Caco-2 (cell line): ENCODE measurements around the gene GRIK3. TPM values are rescaled to one million over a fixed set of nuclear protein-coding genes. Genes with fewer than 3 reads are reported as not detected.

Experiments used
- BruUV-seq: library from RNA; stranded (reverse); fragments of 400-500 nt; replicated peaks from 2 replicates; lab custom pipeline; 2021; lab: Mats Ljungman, UMichigan
- CTCF ChIA-PET: fragments of 300-600 bp; sonication (Branson Sonifier 250); formaldehyde crosslinking; loops from one replicate; lab custom pipeline; 2022; ENCODE audit warnings: antibody characterized with exemption; lab: Charles Lee
- POLR2A ChIA-PET: fragments of 300-600 bp; sonication (Branson Sonifier 250); formaldehyde crosslinking; loops from one replicate; lab custom pipeline; 2022; ENCODE audit warnings: antibody characterized with exemption; lab: Charles Lee
- DNase-seq, 2 experiments: peaks; one replicate each; pipeline versions ENCODE4 v3.0.0 to v3.0.0-alpha.2; 2020 to 2022
- H3K27me3 ChIP-seq: replicated peaks from 2 replicates; pipeline ENCODE4 v1.6.0; 2011; ENCODE audit warnings: low read length; ENCODE audit not compliant: control insufficient read depth, insufficient read depth
- H3K36me3 ChIP-seq: 2 replicates; pipeline ENCODE4 v1.5.1; 2011; ENCODE audit warnings: low read length; ENCODE audit not compliant: control insufficient read depth, insufficient read depth
- H3K4me1 ChIP-seq: fragments of 250-450 bp; sonication (Bioruptor Pico); 2 replicates; pipeline ENCODE4 v1.5.1; 2020; ENCODE audit warnings: mild to moderate bottlenecking
- H3K4me3 ChIP-seq: 2 replicates; pipeline ENCODE4 v1.5.1; 2011; ENCODE audit warnings: low read depth, mild to moderate bottlenecking, control low read depth, low read length
- H3K9me3 ChIP-seq: fragments of 250-450 bp; sonication (Bioruptor Pico); 2 replicates; pipeline ENCODE4 v1.5.1; 2020; ENCODE audit warnings: mild to moderate bottlenecking, moderate library complexity
- H3K27ac Mint-ChIP-seq: one replicate; pipeline ENCODE4 v1.8.0; 2022; ENCODE audit warnings: mixed read lengths; ENCODE audit not compliant: unreplicated experiment
- H3K27me3 Mint-ChIP-seq: one replicate; pipeline ENCODE4 v1.8.0; 2022; ENCODE audit warnings: mixed read lengths; ENCODE audit not compliant: insufficient read depth, unreplicated experiment
- H3K36me3 Mint-ChIP-seq: one replicate; pipeline ENCODE4 v1.8.0; 2022; ENCODE audit warnings: mild to moderate bottlenecking, mixed read lengths; ENCODE audit not compliant: insufficient read depth, unreplicated experiment
- H3K4me1 Mint-ChIP-seq: one replicate; pipeline ENCODE4 v1.8.0; 2022; ENCODE audit warnings: low read depth, mixed read lengths; ENCODE audit not compliant: unreplicated experiment
- H3K4me3 Mint-ChIP-seq: one replicate; pipeline ENCODE4 v1.8.0; 2022; ENCODE audit warnings: mild to moderate bottlenecking, moderate library complexity, mixed read lengths; ENCODE audit not compliant: unreplicated experiment
- H3K9me3 Mint-ChIP-seq: one replicate; pipeline ENCODE4 v1.8.0; 2022; ENCODE audit warnings: mixed read lengths; ENCODE audit not compliant: unreplicated experiment
- CTCF ChIP-seq, 2 experiments: fragments of 200-600 bp in 1 of 2; IDR thresholded peaks; 1 replicate in 1 of 2; 2 replicates in 1 of 2; pipeline versions ENCODE4 v1.5.1 to v1.8.0; 2011 to 2022; ENCODE audit warnings: antibody characterized with exemption in 1 of 2, control low read depth in 1 of 2, inconsistent platforms in 1 of 2, low read depth in 1 of 2, low read length in 1 of 2, mild to moderate bottlenecking in 1 of 2, moderate library complexity in 1 of 2; ENCODE audit not compliant: insufficient read depth in 1 of 2, severe bottlenecking in 1 of 2, unreplicated experiment in 1 of 2
- intact Hi-C: fragments of 100-400 bp; cut with micrococcal nuclease; formaldehyde crosslinking; loops from one replicate; pipeline ENCODE4 v1.10.0; 2022; ENCODE audit not compliant: unreplicated experiment
- total RNA-seq: library from RNA; stranded (reverse); gene quantifications from 2 replicates; pipeline ENCODE4 v1.2.3, GENCODE V29; 2022

GRIK3 gene
- total RNA-seq, 1 experiment from 2014 or later: not detected

GRCh38 chr1:36838888-36839287 is 195.4 kb downstream of the GRIK3 start:
- H3K4me3 Mint-ChIP-seq: no peak overlapping the region
- TF ChIP-seq CTCF (IDR thresholded peaks at IDR 0.05; ENCODE audit: insufficient read depth in 1 of 2, low read depth in 1 of 2, low read length in 1 of 2, severe bottlenecking in 1 of 2, unreplicated experiment in 1 of 2): no peak
- CTCF ChIA-PET: no interaction called here
- no peak for DNase-seq
- Histone ChIP-seq H3K4me3 (no peak overlapping the region), H3K9me3 (no peaks in the 10 kb centered on the region), H3K27me3 (no peaks in the 10 kb centered on the region), H3K4me1 (no peaks in the 10 kb centered on the region), H3K36me3 (no peaks in the 10 kb centered on the region)
- intact Hi-C loops: no loop called here
- H3K4me1 Mint-ChIP-seq: no peaks in the 10 kb centered on the region
- no peaks in the 10 kb centered on the region for H3K9me3 Mint-ChIP-seq
- H3K27ac Mint-ChIP-seq: no peak overlapping the region
- BruUV-seq: no TSS peak
- H3K27me3 Mint-ChIP-seq: peaks cover 28% of the 10 kb centered on the region
- POLR2A ChIA-PET: no interaction called here
- H3K36me3 Mint-ChIP-seq: no peaks in the 10 kb centered on the region

- no peaks in the 10 kb centered on the region for H3K4me1 Mint-ChIP-seq
- H3K27me3 ChIP-seq: no peaks in the 10 kb centered on the region
- H3K36me3 Mint-ChIP-seq: no peaks in the 10 kb centered on the region
- no peaks in the 10 kb centered on the region for H3K36me3 ChIP-seq
- H3K9me3 Mint-ChIP-seq: no peaks in the 10 kb centered on the region
- no peaks in the 10 kb centered on the region for H3K9me3 ChIP-seq
- H3K4me3 Mint-ChIP-seq: no peak overlapping the region
- POLR2A ChIA-PET: no interaction called here
- intact Hi-C loops: no loop called here
- peaks cover 33% of the 10 kb centered on the region for H3K27me3 Mint-ChIP-seq
- no peak overlapping the region for H3K4me3 ChIP-seq
- CTCF ChIA-PET: no interaction called here
- H3K4me1 ChIP-seq: no peaks in the 10 kb centered on the region
- no peak for TF ChIP-seq CTCF (IDR thresholded peaks at IDR 0.05; ENCODE audit: insufficient read depth in 1 of 2, low read depth in 1 of 2, low read length in 1 of 2, severe bottlenecking in 1 of 2, unreplicated experiment in 1 of 2)
- BruUV-seq: no TSS peak
- no peak overlapping the region for H3K27ac Mint-ChIP-seq
- no peak for DNase-seq
These were observed 197.4 kb downstream of the GRIK3 start for GRCh38 chr1:36836916-36837315.

- intact Hi-C loops: no loop called here
- no peaks in the 10 kb centered on the region for H3K27me3 ChIP-seq
- Mint-ChIP-seq H3K4me3 (no peak overlapping the region), H3K9me3 (no peaks in the 10 kb centered on the region), H3K36me3 (no peaks in the 10 kb centered on the region), H3K4me1 (no peaks in the 10 kb centered on the region), H3K27me3 (peaks cover 33% of the 10 kb centered on the region), H3K27ac (no peak overlapping the region)
- no peaks in the 10 kb centered on the region for H3K9me3 ChIP-seq
- no peak overlapping the region for H3K4me3 ChIP-seq
- no peak for TF ChIP-seq CTCF (IDR thresholded peaks at IDR 0.05; ENCODE audit: insufficient read depth in 1 of 2, low read depth in 1 of 2, low read length in 1 of 2, severe bottlenecking in 1 of 2, unreplicated experiment in 1 of 2)
- ChIA-PET POLR2A (no interaction called here), CTCF (no interaction called here)
- no peaks in the 10 kb centered on the region for H3K4me1 ChIP-seq
- no peak for DNase-seq
- no TSS peak for BruUV-seq
- no peaks in the 10 kb centered on the region for H3K36me3 ChIP-seq
These were observed 198.0 kb downstream of the GRIK3 start for GRCh38 chr1:36836196-36836883.
